C4-2B (cell line): ENCODE measurements around the gene CYB5B.

ENCODE experiments used
- CTCF ChIP-seq: fragments of 450-650 bp; conservative IDR thresholded peaks from 2 replicates; pipeline ENCODE4 v1.5.1; 2017; ENCODE audit warnings: mild to moderate bottlenecking
- ZFX ChIP-seq: fragments of 450-650 bp; IDR thresholded peaks from 2 replicates; pipeline ENCODE4 v1.6.1; 2017

GRCh38 chr16:69494991-69495392 lies 70.6 kb downstream of the CYB5B start:
- TF ChIP-seq CTCF (no peak; the same call in 1 of the 2 replicates), ZFX (no peak)
